Endothelial cell of umbilical vein (primary cell): ENCODE results near the gene THTPA. TPM values are rescaled to one million over a fixed set of nuclear protein-coding genes. Genes with fewer than 3 reads are reported as not detected.

Experiments
- BruUV-seq: library from RNA; stranded (reverse); fragments of 400-500 nt; replicated peaks from 2 replicates; lab custom pipeline; 2021; lab: Mats Ljungman, UMichigan
- CTCF ChIA-PET: fragments of 300-600, 350-600 bp; sonication (Branson Sonifier 250); formaldehyde crosslinking; loops from one replicate; lab custom pipeline; 2021; ENCODE audit warnings: antibody characterized with exemption, inconsistent platforms; lab: Charles Lee
- POLR2A ChIA-PET: fragments of 300-600, 350-600 bp; sonication (Branson Sonifier 250); formaldehyde crosslinking; loops from one replicate; lab custom pipeline; 2021; ENCODE audit warnings: antibody characterized with exemption, inconsistent platforms; lab: Charles Lee
- DNase-seq: peaks from one replicate; pipeline ENCODE4 v3.0.0-alpha.2; 2011; ENCODE audit warnings: low read depth, low spot score
- FAIRE-seq: peaks from 2 replicates; lab custom pipeline; 2011; peaks lifted over from hg19 to GRCh38; lab: Jason Lieb, UNC
- H2AFZ ChIP-seq: 2 replicates; pipeline ENCODE4 v1.6.0; 2012; ENCODE audit warnings: low read depth, low read length, control low read depth, inconsistent platforms
- H3K27ac ChIP-seq: 2 replicates; pipeline ENCODE4 v1.5.1; 2011; ENCODE audit warnings: low read depth, mild to moderate bottlenecking, control low read depth, low read length, moderate library complexity; ENCODE audit not compliant: insufficient read depth
- H3K27me3 ChIP-seq, 2 experiments: 2 replicates each; pipeline versions ENCODE4 v1.6.0 to v1.6.1; 2011; ENCODE audit warnings: low read length in 2 of 2, mixed read lengths in 1 of 2; ENCODE audit not compliant: control insufficient read depth in 2 of 2, insufficient read depth in 2 of 2
- H3K36me3 ChIP-seq, 2 experiments: 2 replicates in 1 of 2; 3 replicates in 1 of 2; pipeline ENCODE4 v1.5.1; 2011; ENCODE audit warnings: low read length in 2 of 2, mild to moderate bottlenecking in 1 of 2, moderate library complexity in 1 of 2; ENCODE audit not compliant: control insufficient read depth in 2 of 2, insufficient read depth in 2 of 2; ENCODE audit errors: extremely low read depth in 1 of 2
- H3K4me1 ChIP-seq: 3 replicates; pipeline ENCODE4 v1.5.1; 2011; ENCODE audit warnings: mild to moderate bottlenecking, low read length; ENCODE audit not compliant: control insufficient read depth, insufficient read depth; ENCODE audit errors: extremely low read depth
- H3K4me2 ChIP-seq: 2 replicates; pipeline ENCODE4 v1.6.1; 2011; ENCODE audit warnings: low read length, control low read depth, mixed read lengths; ENCODE audit not compliant: insufficient read depth
- H3K4me3 ChIP-seq, 3 experiments: fragments of 200-600 bp in 1 of 3; sonication (generic), shearing (Covaris generic) in 1 of 3; replicated peaks in 1 of 3; 2 replicates each; pipeline ENCODE4 v1.5.1; 2011 to 2016; ENCODE audit warnings: control low read depth in 3 of 3, low read length in 3 of 3, mild to moderate bottlenecking in 2 of 3, inconsistent platforms in 1 of 3, low read depth in 1 of 3, moderate library complexity in 1 of 3; ENCODE audit not compliant: insufficient read depth in 1 of 3
- H3K79me2 ChIP-seq: 2 replicates; pipeline ENCODE4 v1.6.0; 2012; ENCODE audit warnings: low read length, inconsistent platforms; ENCODE audit not compliant: control insufficient read depth, insufficient read depth
- H3K9ac ChIP-seq: replicated peaks from 2 replicates; pipeline ENCODE3; 2011; ENCODE audit warnings: low read length, control low read depth; ENCODE audit not compliant: insufficient read depth; ENCODE audit errors: extremely low read depth
- H3K9me1 ChIP-seq: replicated peaks from 3 replicates; pipeline ENCODE4 v1.6.0; 2011; ENCODE audit warnings: mild to moderate bottlenecking, low read length; ENCODE audit not compliant: control insufficient read depth, insufficient read depth; ENCODE audit errors: extremely low read depth
- H3K9me3 ChIP-seq: replicated peaks from 2 replicates; pipeline ENCODE4 v1.5.1; 2012; ENCODE audit warnings: low read length, inconsistent platforms; ENCODE audit not compliant: control insufficient read depth, insufficient read depth
- H4K20me1 ChIP-seq: replicated peaks from 2 replicates; pipeline ENCODE3; 2011; ENCODE audit warnings: mild to moderate bottlenecking, low read length; ENCODE audit not compliant: control insufficient read depth, insufficient read depth; ENCODE audit errors: extremely low read depth
- EZH2 ChIP-seq: IDR thresholded peaks from 2 replicates; pipeline ENCODE4 v1.6.1; 2012; ENCODE audit warnings: borderline replicate concordance, low read depth, mild to moderate bottlenecking, moderate library complexity, low read length, inconsistent platforms; ENCODE audit not compliant: severe bottlenecking
- FOS ChIP-seq: IDR thresholded peaks from 2 replicates; pipeline ENCODE4 v1.6.1; 2011; ENCODE audit warnings: mild to moderate bottlenecking, low read length, moderate library complexity, borderline replicate concordance; ENCODE audit not compliant: insufficient read depth
- GATA2 ChIP-seq: IDR thresholded peaks from 2 replicates; pipeline ENCODE4 v1.7.0; 2011; ENCODE audit warnings: low read depth, mild to moderate bottlenecking, moderate library complexity, mixed read lengths, low read length; ENCODE audit not compliant: insufficient read length, insufficient read depth
- JUN ChIP-seq: IDR thresholded peaks from 2 replicates; pipeline ENCODE4 v1.6.1; 2011; ENCODE audit warnings: borderline replicate concordance, low read depth; ENCODE audit not compliant: insufficient read length, insufficient read depth
- MYC ChIP-seq: IDR thresholded peaks from one replicate; pipeline ENCODE4 v1.6.1; 2011; ENCODE audit warnings: mild to moderate bottlenecking, low read depth, low read length
- POLR2A ChIP-seq: IDR thresholded peaks from 2 replicates; pipeline ENCODE4 v1.6.1; 2012; ENCODE audit warnings: low read depth, mild to moderate bottlenecking, control low read depth, low read length
- POLR2AphosphoS5 ChIP-seq: IDR thresholded peaks from 2 replicates; pipeline ENCODE4 v1.6.1; 2012; ENCODE audit warnings: low read depth, mild to moderate bottlenecking, control low read depth, low read length, moderate library complexity; ENCODE audit not compliant: insufficient read depth
- dilution Hi-C: fragments of 300-500 bp; cut with MboI; formaldehyde crosslinking; loops from one replicate; pipeline ENCODE4 v1.15.0; 2019; ENCODE audit warnings: low sequenced_read_pairs; ENCODE audit not compliant: extremely low pct_ligation_motif_present
- intact Hi-C: fragments of 100-400 bp; cut with micrococcal nuclease; formaldehyde crosslinking; loops from one replicate; pipeline ENCODE4 v1.10.0; 2022
- polyA plus RNA-seq, 4 experiments: library from polyadenylated mRNA; depleted of rRNA in 3 of 4; stranded (reverse) in 3 of 4; unstranded in 1 of 4; fragments of >200 nt; gene quantifications; 2 replicates each; pipeline versions ENCODE4 v1.2.1 to v1.2.3, GENCODE V29; 2011 to 2012; ENCODE audit warnings: missing spikeins in 1 of 4
- total RNA-seq: library from RNA; stranded (reverse); gene quantifications from 2 replicates; pipeline ENCODE4 v1.2.3, GENCODE V29; 2021
- TF ChIP-seq, protein P1 (sequence below), 2 donors: IDR thresholded peaks; 1 replicate in 1 of 2; 2 replicates in 1 of 2; pipeline ENCODE4 v1.5.1; 2011; ENCODE audit warnings: low read length in 2 of 2, mild to moderate bottlenecking in 2 of 2, moderate library complexity in 2 of 2, control low read depth in 1 of 2, inconsistent platforms in 1 of 2, low read depth in 1 of 2; ENCODE audit not compliant: insufficient read depth in 1 of 2; ENCODE audit errors: extremely low read depth in 1 of 2
- TF ChIP-seq, protein P2 (sequence below): IDR thresholded peaks from 2 replicates; pipeline ENCODE4 v1.6.1; 2011; ENCODE audit not compliant: insufficient read depth, insufficient read length

The THTPA gene
- total and polyA plus RNA-seq, 2 donors (not counting 3 experiments of a cell fraction or from before 2014, with no cell fraction given): 10.8 to 12.5 TPM

DNA sequence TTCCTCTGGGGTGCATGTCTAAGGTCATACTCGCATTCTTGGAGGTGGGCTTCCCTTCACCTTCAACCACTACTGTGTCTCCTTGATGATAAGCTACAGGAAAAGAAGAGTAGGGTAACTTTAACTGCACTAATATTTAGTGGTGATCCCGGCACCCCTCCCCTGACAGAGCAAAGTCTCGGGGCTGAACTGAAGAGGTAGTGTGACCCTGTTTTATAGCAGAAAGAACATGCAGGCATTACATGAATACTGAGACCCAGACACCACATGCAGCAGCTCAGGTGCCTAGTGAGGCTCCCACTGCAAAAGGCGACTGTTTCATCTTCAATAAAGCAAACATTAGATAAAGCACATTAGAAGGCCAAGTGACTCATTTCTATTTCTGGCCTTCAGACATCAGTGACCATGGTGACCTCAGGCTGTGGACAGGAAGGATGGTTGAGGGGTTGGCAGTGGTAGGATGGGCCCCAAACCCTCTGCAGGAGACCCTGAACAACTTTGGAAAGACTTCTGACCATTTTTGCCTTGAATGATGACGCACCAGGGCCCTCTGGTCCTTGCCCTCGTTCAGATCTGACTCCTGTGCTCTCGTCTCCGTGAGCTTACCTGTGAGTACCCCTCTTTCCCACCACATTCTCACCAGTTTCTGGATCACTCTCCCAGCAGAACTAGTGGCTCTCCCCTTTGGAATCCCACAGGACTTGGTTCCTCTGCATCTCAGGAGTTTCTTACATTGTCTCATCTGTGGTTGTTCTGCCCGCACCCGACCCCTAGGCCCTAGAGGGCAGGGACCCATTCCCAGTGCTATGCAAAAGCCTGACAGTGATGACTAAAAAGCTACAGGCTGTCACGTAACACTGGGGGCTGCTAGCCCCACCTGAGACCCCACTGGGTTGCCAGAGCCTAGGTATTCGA is 46.4 kb downstream of the THTPA start:
- Histone ChIP-seq H3K9me3 (no peaks in the 10 kb centered on the region), H3K79me2 (no peaks in the 10 kb centered on the region), H3K9ac (no peak overlapping the region), H3K27me3 (no peaks in the 10 kb centered on the region), H2AFZ (no peak overlapping the region), H3K9me1 (no peaks in the 10 kb centered on the region), H3K4me1 (no peaks in the 10 kb centered on the region), H3K36me3 (no peaks in the 10 kb centered on the region), H3K4me3 (no peak overlapping the region), H4K20me1 (no peaks in the 10 kb centered on the region), H3K27ac (no peak overlapping the region), H3K4me2 (no peak overlapping the region)
- CTCF ChIA-PET: interaction anchor here (1.0 kb wide), 1 partner anchor 14 kb away, joined by 3 read pairs; no protein-coding TSS in a partner anchor
- FAIRE-seq (no peak), DNase-seq (no peak)
- TF ChIP-seq FOS (no peak), EZH2 (no peak), GATA2 (no peak), JUN (no peak), POLR2A (no peak), POLR2AphosphoS5 (no peak), MYC (no peak)
- TF ChIP-seq, protein P1, sequence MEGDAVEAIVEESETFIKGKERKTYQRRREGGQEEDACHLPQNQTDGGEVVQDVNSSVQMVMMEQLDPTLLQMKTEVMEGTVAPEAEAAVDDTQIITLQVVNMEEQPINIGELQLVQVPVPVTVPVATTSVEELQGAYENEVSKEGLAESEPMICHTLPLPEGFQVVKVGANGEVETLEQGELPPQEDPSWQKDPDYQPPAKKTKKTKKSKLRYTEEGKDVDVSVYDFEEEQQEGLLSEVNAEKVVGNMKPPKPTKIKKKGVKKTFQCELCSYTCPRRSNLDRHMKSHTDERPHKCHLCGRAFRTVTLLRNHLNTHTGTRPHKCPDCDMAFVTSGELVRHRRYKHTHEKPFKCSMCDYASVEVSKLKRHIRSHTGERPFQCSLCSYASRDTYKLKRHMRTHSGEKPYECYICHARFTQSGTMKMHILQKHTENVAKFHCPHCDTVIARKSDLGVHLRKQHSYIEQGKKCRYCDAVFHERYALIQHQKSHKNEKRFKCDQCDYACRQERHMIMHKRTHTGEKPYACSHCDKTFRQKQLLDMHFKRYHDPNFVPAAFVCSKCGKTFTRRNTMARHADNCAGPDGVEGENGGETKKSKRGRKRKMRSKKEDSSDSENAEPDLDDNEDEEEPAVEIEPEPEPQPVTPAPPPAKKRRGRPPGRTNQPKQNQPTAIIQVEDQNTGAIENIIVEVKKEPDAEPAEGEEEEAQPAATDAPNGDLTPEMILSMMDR (IDR thresholded peaks at IDR 0.05; ENCODE audit: extremely low read depth in 1 of 2, insufficient read depth in 1 of 2, low read depth in 1 of 2, low read length in 2 of 2): no peak
- TF ChIP-seq, protein P2, sequence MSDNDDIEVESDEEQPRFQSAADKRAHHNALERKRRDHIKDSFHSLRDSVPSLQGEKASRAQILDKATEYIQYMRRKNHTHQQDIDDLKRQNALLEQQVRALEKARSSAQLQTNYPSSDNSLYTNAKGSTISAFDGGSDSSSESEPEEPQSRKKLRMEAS: no peak
- intact Hi-C loops (no loop called here), dilution Hi-C loops (no loop called here)
- POLR2A ChIA-PET: no interaction called here
- BruUV-seq: no TSS peak
